H9 (cell line): ENCODE measurements around the gene DIAPH3. TPM values are rescaled to one million over a fixed set of nuclear protein-coding genes. Genes with fewer than 3 reads are reported as not detected.

Experiments
- DNase-seq: peaks from one replicate; pipeline ENCODE4 v3.0.0-alpha.2; 2017
- H2AFZ ChIP-seq: one replicate; pipeline ENCODE4 v1.6.1; 2013; ENCODE audit warnings: mild to moderate bottlenecking, low read length, control low read depth, moderate library complexity
- H2AK5ac ChIP-seq: 2 replicates; pipeline ENCODE4 v1.6.1; 2013; ENCODE audit warnings: low read length, control low read depth, mixed read lengths; ENCODE audit not compliant: insufficient read length
- H2BK120ac ChIP-seq: one replicate; pipeline ENCODE4 v1.6.1; 2013; ENCODE audit warnings: low read depth, mild to moderate bottlenecking, low read length, control low read depth, inconsistent platforms; ENCODE audit not compliant: poor library complexity, severe bottlenecking
- H2BK12ac ChIP-seq: 2 replicates; pipeline ENCODE4 v1.6.1; 2013; ENCODE audit warnings: low read length, control low read depth, mixed read lengths, low read depth; ENCODE audit not compliant: insufficient read length
- H2BK15ac ChIP-seq: 2 replicates; pipeline ENCODE4 v1.6.1; 2013; ENCODE audit warnings: low read depth, low read length, control low read depth
- H2BK20ac ChIP-seq: one replicate; pipeline ENCODE4 v1.6.1; 2013; ENCODE audit warnings: low read depth, mild to moderate bottlenecking, low read length, control low read depth, inconsistent platforms; ENCODE audit not compliant: poor library complexity, severe bottlenecking
- H2BK5ac ChIP-seq: 2 replicates; pipeline ENCODE4 v1.6.1; 2013; ENCODE audit warnings: low read length, control low read depth, mixed read lengths; ENCODE audit not compliant: insufficient read length
- H3K14ac ChIP-seq: 2 replicates; pipeline ENCODE4 v1.6.1; 2013; ENCODE audit warnings: low read length, control low read depth; ENCODE audit not compliant: insufficient read depth
- H3K18ac ChIP-seq: 2 replicates; pipeline ENCODE4 v1.6.1; 2013; ENCODE audit warnings: low read depth, mild to moderate bottlenecking, mixed read lengths, low read length, control low read depth; ENCODE audit not compliant: insufficient read length
- H3K23ac ChIP-seq: 2 replicates; pipeline ENCODE4 v1.6.1; 2013; ENCODE audit warnings: low read length, control low read depth, mixed read lengths, low read depth; ENCODE audit not compliant: insufficient read length
- H3K23me2 ChIP-seq: 2 replicates; pipeline ENCODE4 v1.6.1; 2013; ENCODE audit warnings: low read depth, mild to moderate bottlenecking, mixed read lengths, low read length, control low read depth; ENCODE audit not compliant: insufficient read length, poor library complexity, severe bottlenecking
- H3K27ac ChIP-seq: 2 replicates; pipeline ENCODE4 v1.5.1; 2013; ENCODE audit warnings: low read length, control low read depth, mixed read lengths, low read depth; ENCODE audit not compliant: insufficient read length
- H3K27me3 ChIP-seq: 2 replicates; pipeline ENCODE4 v1.6.1; 2013; ENCODE audit warnings: low read length, control low read depth, inconsistent platforms; ENCODE audit not compliant: insufficient read depth
- H3K4ac ChIP-seq: 2 replicates; pipeline ENCODE4 v1.6.1; 2013; ENCODE audit warnings: low read depth, mild to moderate bottlenecking, control low read depth, inconsistent platforms, low read length, moderate library complexity
- H3K4me1 ChIP-seq: 2 replicates; pipeline ENCODE4 v1.6.1; 2013; ENCODE audit warnings: low read length, control low read depth, inconsistent platforms; ENCODE audit not compliant: insufficient read depth
- H3K4me2 ChIP-seq: 2 replicates; pipeline ENCODE4 v1.6.1; 2013; ENCODE audit warnings: low read length, control low read depth, mixed read lengths; ENCODE audit not compliant: insufficient read length, insufficient read depth
- H3K56ac ChIP-seq: 2 replicates; pipeline ENCODE4 v1.6.1; 2013; ENCODE audit warnings: low read depth, mild to moderate bottlenecking, mixed read lengths, low read length, control low read depth; ENCODE audit not compliant: insufficient read length
- H3K79me1 ChIP-seq: 2 replicates; pipeline ENCODE4 v1.6.1; 2013; ENCODE audit warnings: low read depth, mild to moderate bottlenecking, moderate library complexity, low read length, control low read depth, inconsistent platforms; ENCODE audit not compliant: insufficient read depth, poor library complexity, severe bottlenecking
- H3K79me2 ChIP-seq: 2 replicates; pipeline ENCODE4 v1.6.1; 2013; ENCODE audit warnings: low read length, control low read depth, inconsistent platforms; ENCODE audit not compliant: insufficient read depth
- H3K9ac ChIP-seq: 2 replicates; pipeline ENCODE4 v1.6.1; 2013; ENCODE audit warnings: low read length, control low read depth, mixed read lengths; ENCODE audit not compliant: insufficient read length; ENCODE audit errors: extremely low read depth
- H3K9me3 ChIP-seq: one replicate; pipeline ENCODE4 v1.6.1; 2013; ENCODE audit warnings: low read depth, low read length, inconsistent platforms; ENCODE audit not compliant: control insufficient read depth
- H3T11ph ChIP-seq: one replicate; pipeline ENCODE4 v1.6.1; 2013; ENCODE audit warnings: mild to moderate bottlenecking, low read length, control low read depth, inconsistent platforms
- H4K20me1 ChIP-seq: one replicate; pipeline ENCODE4 v1.6.1; 2013; ENCODE audit not compliant: control insufficient read depth, insufficient read length, insufficient read depth
- H4K5ac ChIP-seq: 2 replicates; pipeline ENCODE4 v1.6.1; 2013; ENCODE audit warnings: low read depth, mild to moderate bottlenecking, mixed read lengths, low read length, control low read depth; ENCODE audit not compliant: insufficient read length
- H4K8ac ChIP-seq: replicated peaks from 2 replicates; pipeline ENCODE4 v1.6.1; 2013; ENCODE audit warnings: low read length, control low read depth, mixed read lengths, low read depth; ENCODE audit not compliant: insufficient read length
- H4K91ac ChIP-seq: 2 replicates; pipeline ENCODE4 v1.6.1; 2013; ENCODE audit warnings: low read depth, mild to moderate bottlenecking, moderate library complexity, mixed read lengths, low read length, control low read depth; ENCODE audit not compliant: insufficient read length
- H3K27ac Mint-ChIP-seq, 3 experiments: 2 replicates in 2 of 3; 3 replicates in 1 of 3; pipeline ENCODE4 v1.8.0; 2020 to 2021; ENCODE audit warnings: mixed read lengths in 3 of 3, mild to moderate bottlenecking in 1 of 3, moderate library complexity in 1 of 3
- H3K27me3 Mint-ChIP-seq: 2 replicates; pipeline ENCODE4 v1.8.0; 2021; ENCODE audit warnings: low read depth, mild to moderate bottlenecking, moderate library complexity, mixed read lengths
- H3K36me3 Mint-ChIP-seq, 3 experiments: 2 replicates in 2 of 3; 3 replicates in 1 of 3; pipeline ENCODE4 v1.8.0; 2020 to 2021; ENCODE audit warnings: low read depth in 3 of 3, mixed read lengths in 3 of 3; ENCODE audit not compliant: insufficient read depth in 1 of 3
- H3K4me1 Mint-ChIP-seq, 2 experiments: 2 replicates each; pipeline ENCODE4 v1.8.0; 2020; ENCODE audit warnings: mixed read lengths in 2 of 2
- H3K4me3 Mint-ChIP-seq, 2 experiments: 2 replicates in 1 of 2; 3 replicates in 1 of 2; pipeline ENCODE4 v1.8.0; 2020 to 2021; ENCODE audit warnings: mild to moderate bottlenecking in 2 of 2, mixed read lengths in 2 of 2, moderate library complexity in 1 of 2
- H3K9me3 Mint-ChIP-seq, 2 experiments: 2 replicates in 1 of 2; 3 replicates in 1 of 2; pipeline ENCODE4 v1.8.0; 2020; ENCODE audit warnings: mild to moderate bottlenecking in 2 of 2, mixed read lengths in 2 of 2, moderate library complexity in 1 of 2
- total RNA-seq: library from RNA; stranded (reverse); gene quantifications from 2 replicates; pipeline ENCODE4 v1.2.1, GENCODE V29; 2021
- TF ChIP-seq, protein P1 (sequence below): fragments of 200-600 bp; sonication (generic); conservative IDR thresholded peaks from 3 replicates; pipeline ENCODE4 v1.8.0; 2021; ENCODE audit warnings: antibody characterized with exemption, mild to moderate bottlenecking

Gene DIAPH3
- total RNA-seq, 1 experiment from 2014 or later: 23.1 TPM

DNA sequence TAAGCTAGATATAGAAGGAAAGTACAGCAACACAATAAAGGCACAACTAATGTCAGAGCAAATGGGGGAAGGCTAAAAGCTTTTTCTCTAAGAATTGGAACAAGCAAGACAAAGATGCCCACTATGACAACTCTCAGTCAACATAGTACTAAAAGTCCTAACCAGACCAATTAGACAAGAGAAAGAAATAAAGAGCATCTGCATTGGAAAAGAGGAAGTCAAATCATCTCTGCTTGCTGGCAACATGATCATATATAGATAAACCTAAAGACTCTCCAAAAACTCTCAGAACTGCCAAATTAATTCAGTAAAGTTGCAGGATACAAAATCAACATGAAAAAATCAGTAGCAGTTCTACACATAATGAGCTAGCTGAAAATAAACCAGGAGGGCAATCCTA is 542.0 kb downstream of the DIAPH3 start:
- no peak overlapping the region for H2AK5ac ChIP-seq
- no peak overlapping the region for H2AFZ ChIP-seq
- H4K20me1 ChIP-seq: no peaks in the 10 kb centered on the region
- H2BK120ac ChIP-seq: no peak overlapping the region
- no peak overlapping the region for H3T11ph ChIP-seq
- no peaks in the 10 kb centered on the region for H3K23me2 ChIP-seq
- H4K5ac ChIP-seq: no peak overlapping the region
- no peak overlapping the region for H4K91ac ChIP-seq
- H3K9me3 Mint-ChIP-seq: peaks cover 33 to 39% of the 10 kb centered on the region in 2 experiments
- no peak overlapping the region for H3K27ac ChIP-seq
- H3K4me3 Mint-ChIP-seq: no peak overlapping the region
- H3K79me1 ChIP-seq: no peaks in the 10 kb centered on the region
- H3K9ac ChIP-seq: no peak overlapping the region
- H3K36me3 Mint-ChIP-seq: peaks cover 21 to 42% (median 41%) of the 10 kb centered on the region in 3 experiments
- H3K23ac ChIP-seq: no peak overlapping the region
- peaks cover 18 to 20% of the 10 kb centered on the region in 2 experiments for H3K4me1 Mint-ChIP-seq
- H3K27me3 ChIP-seq: no peaks in the 10 kb centered on the region
- H4K8ac ChIP-seq: no peak overlapping the region
- H2BK15ac ChIP-seq: no peak overlapping the region
- H2BK12ac ChIP-seq: no peak overlapping the region
- no peaks in the 10 kb centered on the region for H3K9me3 ChIP-seq
- no peak overlapping the region for H3K18ac ChIP-seq
- no peak overlapping the region; a peak in 1 of 7 replicates for H3K27ac Mint-ChIP-seq
- no peak overlapping the region for H2BK20ac ChIP-seq
- peaks cover 2% of the 10 kb centered on the region; the same call in 1 of the 2 replicates for H3K27me3 Mint-ChIP-seq
- H3K14ac ChIP-seq: no peak overlapping the region
- TF ChIP-seq, protein P1, sequence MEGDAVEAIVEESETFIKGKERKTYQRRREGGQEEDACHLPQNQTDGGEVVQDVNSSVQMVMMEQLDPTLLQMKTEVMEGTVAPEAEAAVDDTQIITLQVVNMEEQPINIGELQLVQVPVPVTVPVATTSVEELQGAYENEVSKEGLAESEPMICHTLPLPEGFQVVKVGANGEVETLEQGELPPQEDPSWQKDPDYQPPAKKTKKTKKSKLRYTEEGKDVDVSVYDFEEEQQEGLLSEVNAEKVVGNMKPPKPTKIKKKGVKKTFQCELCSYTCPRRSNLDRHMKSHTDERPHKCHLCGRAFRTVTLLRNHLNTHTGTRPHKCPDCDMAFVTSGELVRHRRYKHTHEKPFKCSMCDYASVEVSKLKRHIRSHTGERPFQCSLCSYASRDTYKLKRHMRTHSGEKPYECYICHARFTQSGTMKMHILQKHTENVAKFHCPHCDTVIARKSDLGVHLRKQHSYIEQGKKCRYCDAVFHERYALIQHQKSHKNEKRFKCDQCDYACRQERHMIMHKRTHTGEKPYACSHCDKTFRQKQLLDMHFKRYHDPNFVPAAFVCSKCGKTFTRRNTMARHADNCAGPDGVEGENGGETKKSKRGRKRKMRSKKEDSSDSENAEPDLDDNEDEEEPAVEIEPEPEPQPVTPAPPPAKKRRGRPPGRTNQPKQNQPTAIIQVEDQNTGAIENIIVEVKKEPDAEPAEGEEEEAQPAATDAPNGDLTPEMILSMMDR: no peak
- H3K56ac ChIP-seq: no peak overlapping the region
- no peak for DNase-seq
- H2BK5ac ChIP-seq: no peak overlapping the region
- no peaks in the 10 kb centered on the region; the same call in 1 of the 2 replicates for H3K4me1 ChIP-seq
- no peak overlapping the region for H3K4me2 ChIP-seq
- no peak overlapping the region for H3K4ac ChIP-seq
- no peaks in the 10 kb centered on the region for H3K79me2 ChIP-seq

Other genes starting within 250 kb of the DIAPH3 start
- 16.1 and 16.9 TPM in 2 replicates for gene TDRD3, start 233.3 kb upstream of the DIAPH3 start, total RNA-seq